Epidermal melanocyte (primary cell): ENCODE measurements around the gene CORO6.

ENCODE experiments used
- DNase-seq: peaks from one replicate; pipeline ENCODE4 v3.0.0; 2011; ENCODE audit warnings: low spot score; ENCODE audit not compliant: insufficient read length

The CORO6 gene

DNA sequence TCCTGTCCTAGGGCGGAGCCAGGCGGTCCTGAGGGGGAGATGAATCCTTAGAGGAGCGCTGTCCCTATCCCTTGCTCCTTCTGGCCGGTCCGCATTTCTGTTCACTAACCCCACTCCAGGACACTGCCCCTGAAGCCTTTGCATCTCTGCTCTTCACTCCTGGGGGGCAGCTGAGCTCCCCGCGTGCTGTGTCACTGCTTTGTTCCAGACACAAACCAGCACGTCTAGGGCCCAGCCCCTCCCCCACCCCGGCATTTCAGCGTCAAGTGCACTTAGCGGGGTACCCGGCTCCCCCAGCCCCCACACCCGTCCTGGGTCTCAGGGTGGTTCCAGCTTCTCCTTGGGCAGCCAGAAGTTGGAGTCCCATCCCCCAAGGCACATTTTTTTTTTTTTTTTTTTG lies 8.9 kb downstream of the CORO6 start:
- DNase-seq: no peak

DNA sequence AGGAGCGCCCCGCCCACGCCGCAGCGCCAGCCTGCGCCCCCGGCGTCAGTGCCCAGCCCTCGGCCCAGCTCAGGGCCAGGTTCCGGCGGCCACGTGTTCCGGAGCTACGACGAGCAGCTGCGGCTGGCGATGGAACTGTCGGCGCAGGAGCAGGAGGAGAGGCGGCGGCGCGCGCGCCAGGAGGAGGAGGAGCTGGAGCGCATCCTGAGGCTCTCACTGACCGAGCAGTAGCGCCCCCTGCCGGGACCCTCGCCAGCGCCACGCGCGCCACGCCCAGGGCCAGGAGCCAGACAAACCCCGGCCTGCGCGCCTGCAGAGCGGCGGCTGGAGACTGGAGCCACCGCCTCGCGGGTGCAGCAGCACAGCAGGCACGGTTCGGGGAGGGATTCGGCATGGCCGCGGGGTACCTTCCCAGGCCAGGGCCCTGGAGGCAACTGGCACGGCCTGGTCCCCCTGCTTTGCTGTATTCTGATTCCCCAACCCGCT lies 9.3 kb downstream of the CORO6 start:
- DNase-seq: peak; percentile 60

DNA sequence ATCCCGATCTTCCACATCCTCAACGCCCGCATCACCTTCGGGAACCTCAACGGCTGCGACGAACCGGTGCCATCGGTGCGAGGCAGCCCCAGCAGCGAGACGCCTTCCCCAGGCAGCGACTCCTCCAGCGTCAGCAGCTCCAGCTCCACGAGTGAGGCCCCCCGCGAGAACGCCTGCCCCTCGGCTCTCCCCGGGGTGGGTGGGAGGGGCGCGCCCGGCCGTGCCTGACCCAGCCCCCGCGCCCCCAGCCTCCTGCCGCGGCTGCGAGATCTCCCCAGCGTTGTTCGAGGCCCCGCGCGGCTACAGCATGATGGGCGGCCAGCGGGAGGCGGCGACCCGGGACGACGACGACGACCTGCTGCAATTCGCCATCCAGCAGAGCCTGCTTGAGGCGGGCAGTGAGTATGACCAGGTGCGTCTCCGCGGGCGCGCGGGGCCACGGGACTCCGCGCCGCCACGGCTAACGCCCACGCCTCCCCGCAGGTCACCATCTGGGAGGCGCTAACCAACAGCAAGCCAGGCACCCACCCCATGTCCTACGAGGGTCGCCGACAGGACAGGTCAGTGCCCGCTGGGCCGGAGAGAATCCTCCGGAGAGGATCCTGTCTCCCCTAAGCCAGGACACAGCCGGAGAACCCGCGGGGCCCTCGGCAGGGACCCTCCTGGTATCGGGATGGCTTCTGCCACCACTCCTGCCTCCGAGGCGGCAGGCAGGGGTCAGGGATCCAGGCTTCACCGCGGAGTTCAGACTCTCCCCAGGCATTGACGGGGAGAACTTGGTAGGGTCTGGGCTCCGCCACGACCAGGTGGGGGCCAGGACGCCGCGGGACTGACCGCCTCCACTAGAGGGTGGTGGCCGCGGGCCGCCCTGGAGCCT lies 10.1 kb downstream of the CORO6 start:
- no peak for DNase-seq

DNA sequence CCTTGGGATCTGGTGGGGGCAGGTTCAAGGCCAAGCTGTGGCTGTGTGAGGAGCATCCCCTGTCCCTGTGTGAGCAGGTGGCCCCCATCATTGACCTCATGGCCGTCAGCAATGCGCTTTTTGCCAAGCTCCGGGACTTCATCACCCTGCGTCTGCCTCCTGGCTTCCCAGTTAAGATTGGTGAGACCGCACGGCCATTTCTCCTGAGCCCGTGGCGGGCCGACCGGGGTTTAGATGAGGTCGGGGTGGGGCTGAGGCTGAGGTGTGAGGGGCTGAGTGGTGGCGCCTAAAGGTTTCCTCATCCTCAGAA lies 10.7 kb downstream of the CORO6 start:
- DNase-seq: no peak

DNA sequence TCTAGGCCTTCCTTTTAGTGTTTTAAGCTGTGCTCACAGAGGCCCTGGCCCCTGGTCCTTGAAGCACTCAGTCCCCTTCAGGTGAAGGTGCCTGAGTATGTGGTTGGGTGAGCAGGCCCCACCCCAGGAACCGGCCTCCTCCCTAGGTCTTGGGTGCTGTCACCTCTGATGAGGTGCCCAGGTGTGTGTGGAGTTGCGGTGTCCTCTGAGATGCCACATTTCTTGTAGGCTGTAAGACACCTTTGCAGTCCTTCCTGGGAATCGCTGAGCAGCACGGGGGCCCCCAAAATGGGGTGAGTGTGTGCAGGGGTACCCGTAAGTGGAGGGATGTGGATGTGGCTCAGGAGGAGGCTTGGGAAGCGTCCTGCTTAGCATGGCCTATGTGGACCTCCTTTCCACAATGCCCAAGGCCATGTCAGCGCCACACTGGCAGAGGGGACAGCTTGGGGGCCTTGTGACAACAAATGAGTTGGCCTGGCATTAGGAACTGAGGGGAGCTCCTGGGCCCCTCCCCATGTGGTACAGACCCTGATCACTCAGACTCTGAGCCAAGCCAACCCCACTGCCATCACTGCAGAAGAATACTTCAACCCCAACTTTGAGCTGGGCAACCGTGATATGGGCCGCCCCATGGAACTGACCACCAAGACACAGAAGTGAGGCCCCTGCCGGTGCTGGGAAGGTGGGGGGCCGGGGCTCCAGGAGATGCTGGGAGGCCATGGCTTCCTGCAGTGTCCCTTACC lies 11.2 kb downstream of the CORO6 start:
- no peak for DNase-seq

DNA sequence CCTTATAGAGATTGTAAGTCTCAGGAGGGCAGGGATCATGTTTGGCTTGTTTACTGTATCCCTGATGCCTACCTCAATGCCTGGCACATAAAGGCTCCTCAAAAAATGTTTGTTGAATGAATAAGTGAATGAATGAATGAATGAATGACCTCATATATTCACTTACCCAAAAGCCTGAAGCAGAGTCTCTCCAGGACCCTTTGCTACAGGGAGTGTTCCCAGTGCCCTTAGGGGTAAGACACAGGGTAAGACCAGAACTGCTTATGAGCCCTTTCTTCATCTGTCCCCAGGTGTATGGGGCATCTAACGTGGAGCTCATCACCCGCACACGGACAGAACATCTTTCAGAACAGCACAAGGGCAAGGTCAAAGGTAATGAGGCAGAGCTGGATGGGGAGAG lies 12.3 kb downstream of the CORO6 start:
- no peak for DNase-seq

DNA sequence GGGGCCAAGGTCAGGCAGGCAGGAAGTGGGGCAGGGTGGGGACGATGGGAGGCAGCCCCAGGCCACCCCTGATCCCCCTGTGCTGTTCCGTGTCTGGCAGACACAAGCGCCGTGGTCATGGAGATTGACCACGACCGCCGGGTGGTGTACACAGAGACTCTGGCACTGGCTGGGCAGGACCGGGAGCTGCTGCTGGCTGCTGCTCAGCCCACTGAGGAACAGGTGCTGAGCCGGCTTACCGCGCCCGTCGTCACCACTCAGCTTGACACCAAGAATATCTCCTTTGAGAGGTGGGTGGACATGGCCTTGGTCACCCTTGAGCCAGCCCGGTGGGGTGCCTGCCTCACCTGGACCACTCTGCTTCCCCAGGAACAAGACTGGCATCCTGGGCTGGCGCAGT lies 13.7 kb downstream of the CORO6 start:
- DNase-seq: no peak

DNA sequence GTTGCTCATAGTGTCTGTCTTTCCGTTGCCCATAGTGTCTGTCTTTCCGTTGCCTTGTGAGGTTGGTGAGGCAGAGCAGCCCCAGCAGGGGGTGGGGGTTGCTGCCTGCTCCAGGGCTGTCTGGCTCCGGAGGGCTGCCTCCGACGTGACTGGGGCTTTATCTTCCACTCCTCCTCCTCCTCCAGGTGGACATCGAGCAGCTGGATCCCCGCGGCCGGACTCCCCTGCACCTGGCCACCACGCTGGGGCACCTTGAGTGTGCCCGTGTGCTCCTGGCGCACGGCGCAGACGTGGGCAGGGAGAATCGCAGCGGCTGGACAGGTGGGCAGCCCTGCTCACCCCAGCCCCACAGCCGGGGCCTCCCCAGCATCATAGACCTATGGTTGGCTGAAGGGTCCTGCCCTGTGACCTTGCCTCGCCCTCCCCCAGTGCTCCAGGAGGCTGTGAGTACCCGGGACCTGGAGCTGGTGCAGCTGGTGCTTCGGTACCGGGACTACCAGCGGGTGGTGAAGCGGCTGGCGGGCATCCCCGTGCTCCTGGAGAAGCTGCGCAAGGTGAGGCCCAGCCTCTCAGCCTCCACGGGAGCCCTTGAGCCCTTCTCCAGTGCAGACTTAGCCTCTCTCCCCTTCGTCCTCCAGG lies 15.0 kb downstream of the CORO6 start:
- DNase-seq: no peak

DNA sequence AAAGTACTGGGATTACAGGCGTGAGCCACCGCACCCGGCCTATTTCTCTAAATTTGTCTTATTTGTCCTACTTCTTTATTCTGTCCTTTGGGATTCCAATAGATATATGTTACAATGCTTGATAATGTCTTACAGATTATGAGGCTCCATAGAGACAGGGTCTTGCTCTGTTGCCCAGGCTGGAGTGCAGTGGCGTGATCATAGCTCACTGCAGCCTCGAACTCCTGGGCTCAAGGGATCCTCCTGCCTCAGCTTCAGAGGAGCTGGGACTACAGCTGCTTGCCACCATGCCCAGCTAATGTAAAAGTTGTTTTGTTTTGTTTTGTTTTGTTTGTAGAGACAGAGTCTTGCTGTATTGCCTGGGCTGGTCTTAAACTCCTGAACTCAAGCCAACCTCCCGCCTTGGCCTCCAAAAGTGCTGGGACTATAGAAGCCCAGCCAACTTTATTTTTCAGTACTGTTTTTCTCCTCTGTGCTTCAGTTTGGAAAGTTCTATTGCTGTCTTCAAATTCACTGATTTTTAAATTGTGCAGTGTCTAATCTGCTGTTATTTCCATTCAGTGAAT lies 19.5 kb downstream of the CORO6 start:
- DNase-seq: no peak

DNA sequence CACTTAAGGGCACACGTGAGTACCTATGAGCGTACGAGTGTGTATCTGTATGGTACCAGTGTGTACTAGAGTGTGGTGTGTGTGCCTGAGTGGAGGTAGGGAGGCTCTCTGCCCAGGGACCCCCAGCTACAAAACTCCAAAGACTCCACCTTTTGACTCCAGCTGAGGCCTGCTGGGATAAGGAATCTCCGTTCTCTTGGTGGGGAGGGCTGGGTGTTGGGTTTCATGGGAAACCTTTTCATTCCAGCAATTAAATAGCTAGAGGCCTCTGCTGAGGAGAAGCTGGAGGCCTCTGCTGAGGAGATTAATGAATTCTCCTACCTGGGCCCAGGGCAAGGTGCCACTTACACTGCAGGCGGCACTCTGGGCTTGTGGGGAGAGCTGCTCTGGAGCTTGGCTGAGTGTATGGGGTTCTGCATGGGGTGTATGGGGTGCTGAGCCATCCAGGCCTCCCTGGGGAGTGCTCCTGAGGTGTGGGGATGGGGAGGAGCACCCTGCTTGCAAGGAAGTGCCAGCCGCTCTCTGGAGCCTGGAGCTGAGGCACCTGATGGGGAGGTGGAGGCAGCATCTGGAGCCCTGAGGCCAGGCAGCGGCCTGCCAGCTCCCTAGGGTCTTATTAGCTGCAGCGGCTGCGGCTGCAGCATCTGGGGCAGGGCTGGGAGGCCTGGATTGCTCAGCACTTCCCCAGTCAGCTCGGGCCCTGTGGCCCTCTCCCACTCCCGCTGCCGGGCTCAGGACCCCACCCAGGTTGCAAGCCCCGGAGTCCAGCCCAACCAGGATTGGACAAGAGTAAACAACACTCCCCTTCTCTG lies 25.1 kb downstream of the CORO6 start:
- no peak for DNase-seq

DNA sequence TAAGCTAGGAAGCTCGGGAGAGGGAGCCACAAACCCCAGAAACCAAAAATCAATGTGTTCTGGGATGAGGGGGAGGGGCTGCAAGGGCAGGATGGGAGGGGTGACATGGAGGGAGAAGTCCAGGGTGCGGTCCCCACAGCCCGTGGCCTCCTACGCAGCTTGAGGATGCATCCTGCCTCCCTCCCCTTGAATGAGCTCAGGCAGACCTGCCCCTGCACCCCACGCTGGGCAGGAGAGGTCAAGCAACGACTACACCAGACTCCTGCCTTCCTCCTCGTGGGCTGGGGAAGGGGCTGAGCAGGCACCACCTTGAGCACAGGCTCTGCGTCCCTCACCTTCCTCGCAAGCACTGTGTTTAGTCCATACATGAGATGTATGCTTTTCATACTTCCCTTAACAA lies 25.9 kb downstream of the CORO6 start:
- no peak for DNase-seq

DNA sequence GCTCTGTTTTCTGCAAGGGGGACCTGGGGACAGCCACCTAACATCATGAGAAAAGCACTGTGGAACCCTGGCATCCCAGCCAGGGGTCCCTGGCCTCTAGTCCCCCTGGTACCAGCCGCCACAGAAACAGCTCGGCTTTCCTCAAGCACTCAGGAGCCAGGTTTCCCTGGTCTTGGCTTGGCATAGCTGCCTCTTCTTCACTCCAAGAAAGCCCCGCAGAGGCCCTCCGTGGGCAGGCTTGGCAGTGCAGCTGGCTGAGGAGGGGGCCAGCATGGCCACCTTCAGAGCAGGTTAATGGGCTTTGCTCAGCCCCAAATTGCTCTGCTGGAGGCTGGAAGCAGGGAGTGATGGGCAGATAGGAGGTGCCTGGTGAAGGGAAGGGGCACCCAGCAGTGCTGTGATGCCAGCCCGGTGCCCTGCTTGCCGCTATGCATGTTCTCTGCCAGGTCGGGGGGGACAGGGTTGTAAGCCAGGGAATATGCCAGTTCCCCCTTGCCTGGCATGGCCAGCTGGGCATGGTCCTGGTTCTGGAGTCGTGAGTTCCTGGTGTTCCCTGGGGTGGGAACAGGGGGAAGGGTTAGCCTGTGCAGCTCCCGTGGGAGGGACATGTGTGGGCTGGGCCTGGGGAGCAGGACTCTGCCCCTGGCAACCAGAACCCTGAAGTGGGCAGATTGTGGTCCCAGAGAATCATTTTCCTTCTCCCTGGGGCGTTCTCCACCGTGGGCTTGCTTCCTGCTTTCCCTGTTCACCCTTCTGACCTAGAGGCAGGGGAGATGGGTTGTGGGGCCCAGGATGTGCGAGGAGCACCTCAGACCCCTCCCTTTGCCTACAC lies 26.6 kb downstream of the CORO6 start:
- DNase-seq: no peak

DNA sequence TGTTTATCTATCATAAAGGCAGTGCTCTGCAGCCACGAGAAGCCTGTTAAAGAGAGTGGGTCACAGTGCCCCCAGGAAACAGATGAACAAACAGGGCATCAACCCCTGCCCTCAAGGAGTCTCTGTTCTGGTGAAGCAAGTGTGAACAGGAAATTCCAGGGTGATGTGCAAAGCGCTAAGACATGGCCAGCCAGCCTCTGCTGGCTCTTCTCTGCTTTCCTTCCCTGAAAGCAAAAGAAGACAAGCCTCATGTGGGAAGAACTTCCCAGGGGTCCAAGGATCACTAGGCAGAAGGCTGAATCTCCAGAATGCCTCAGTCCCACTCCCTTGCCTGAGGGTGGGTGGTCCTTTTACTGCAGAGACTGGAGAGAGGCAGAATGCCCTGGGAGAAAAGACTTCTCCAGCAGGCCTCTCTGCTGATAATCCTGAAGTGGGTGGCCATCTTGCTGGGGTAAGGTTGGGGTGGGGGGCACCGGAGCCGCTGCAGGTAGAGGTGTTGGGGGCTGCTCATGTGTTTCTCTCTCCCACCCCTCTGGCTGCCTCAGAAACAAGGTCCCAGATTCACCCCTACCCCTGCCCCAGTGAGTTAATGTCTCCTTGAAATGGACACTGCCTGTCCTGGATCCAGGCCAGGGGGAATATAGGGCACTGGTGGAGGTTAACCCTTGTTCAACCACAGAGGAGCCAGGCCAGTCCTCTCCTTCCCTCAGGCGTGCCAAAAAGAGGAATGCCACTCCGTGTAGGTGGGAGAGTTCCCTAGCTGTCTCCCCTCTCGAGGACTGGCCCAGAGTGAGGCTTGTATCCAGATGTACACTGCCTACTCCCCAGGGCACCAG lies 27.4 kb downstream of the CORO6 start:
- DNase-seq: no peak

DNA sequence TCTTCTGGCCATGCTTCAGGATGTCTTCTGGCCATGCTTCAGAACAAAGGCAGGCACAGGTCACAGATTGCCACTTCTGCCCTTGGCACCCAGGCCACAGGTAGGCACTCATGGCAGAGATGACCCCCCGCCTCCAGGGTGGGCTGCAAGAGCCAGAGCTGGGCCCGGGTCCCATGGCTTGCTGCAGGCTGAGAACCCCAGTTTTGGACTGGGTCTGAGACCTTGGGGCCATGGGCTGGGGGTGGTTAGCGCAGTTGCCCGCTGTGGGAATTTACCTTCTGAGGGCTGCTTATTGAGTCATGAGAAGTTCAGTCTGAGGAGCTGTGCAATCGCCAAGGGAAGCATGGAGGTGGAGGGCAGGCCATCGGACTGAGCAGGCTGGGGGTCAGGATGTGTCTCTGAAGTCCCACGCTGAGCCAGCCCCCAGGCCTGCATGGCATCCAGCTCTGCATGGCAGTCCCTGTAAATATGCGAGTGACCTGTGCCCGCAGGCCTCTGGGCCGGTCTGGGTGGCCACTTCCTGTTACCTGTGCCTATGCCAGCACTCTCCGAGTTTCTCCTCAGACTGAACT lies 28.1 kb downstream of the CORO6 start:
- DNase-seq: no peak

DNA sequence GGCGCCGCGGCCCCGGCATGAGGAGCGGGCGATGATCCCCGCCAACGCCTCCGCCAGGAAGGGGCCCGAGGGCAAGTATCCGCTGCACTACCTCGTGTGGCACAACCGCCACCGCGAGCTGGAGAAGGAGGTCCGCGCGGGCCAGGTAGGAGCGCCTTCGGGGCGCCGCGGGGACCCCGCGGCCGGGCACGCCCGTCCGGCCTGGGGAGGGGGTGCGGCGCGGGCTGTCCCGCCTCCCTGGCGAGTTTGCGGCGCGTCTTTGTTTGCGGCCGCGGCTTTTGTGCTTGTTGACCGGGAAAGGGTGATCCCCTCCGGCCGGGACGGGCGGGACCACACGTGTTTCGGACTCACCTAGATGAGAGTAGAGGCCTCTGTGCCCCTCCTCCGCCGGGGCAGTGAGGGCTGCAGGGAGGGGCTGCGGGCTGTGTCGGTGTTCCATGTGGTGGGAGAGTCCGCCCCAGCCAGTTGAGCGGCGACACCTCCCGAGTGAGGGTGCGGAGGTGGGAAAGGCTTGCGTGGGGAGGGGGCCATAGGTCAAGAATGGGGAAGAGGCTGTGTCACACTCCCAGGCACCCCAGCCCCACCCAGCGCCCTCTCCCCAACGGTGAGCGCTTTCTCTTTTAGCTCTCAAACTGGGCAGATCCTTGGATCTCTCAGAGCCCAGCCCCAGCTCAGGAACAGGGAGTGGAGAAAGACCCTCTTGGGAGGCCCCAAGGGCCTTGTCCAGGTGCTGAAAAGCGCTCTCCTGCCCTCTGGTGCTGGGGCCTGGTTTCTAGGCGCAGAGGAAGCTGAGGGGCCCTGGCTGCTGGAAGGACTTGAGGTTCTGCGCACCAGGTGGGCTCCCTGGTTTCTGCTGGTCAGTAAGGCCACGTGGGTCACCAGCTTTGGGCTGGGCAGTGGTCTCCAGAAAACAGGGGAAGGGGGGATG lies 28.9 kb downstream of the CORO6 start:
- DNase-seq: no peak

DNA sequence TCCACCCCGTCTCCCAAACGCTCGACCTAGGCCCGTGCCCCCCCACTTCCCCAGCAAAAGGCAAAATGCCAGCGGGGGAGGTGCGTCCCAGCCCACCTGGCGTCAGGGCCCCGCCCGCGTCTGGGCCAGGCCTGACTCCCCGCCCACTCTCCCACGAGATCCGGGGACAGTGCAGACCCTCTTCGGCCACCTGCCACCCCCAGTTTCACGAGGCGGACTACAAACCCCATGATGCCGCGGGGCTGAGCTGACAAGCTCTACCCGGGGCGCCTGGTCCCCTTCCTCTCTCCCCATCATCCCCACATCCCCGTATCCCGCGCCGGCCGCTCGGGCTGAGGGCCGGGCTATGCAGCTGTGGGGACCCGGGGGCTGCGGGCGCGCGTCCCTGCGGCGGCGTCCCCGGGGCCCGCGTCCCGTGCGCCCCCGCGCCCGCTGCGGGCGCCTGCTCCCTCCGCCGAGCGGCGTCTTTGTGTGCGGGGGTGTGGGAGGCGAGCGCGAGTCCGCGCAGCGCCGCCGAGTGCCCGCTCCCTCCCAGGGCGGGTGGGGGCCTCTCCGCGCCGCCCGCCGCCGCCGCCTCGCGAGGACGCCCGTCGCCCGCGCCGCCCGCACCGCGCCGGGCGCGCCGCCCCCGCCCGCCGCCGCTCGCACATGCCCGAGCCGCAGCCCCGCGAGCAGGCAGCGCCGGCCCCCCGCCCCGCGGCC lies 29.7 kb downstream of the CORO6 start, which contains the start of gene ANKRD13B:
TSS of gene ANKRD13B (plus strand) at position 283 of the 702 bp plus-strand sequence. CDS start 490 bp downstream, outside the sequence.
- DNase-seq: no peak
